ENCODE measurements around the gene RPL18.
"Not testable (repeated sequence)": the region's sequence is repeated elsewhere in the genome, so short reads cannot be mapped to it uniquely, and the experiment has no call there.

Gene RPL18

GRCh38 chr19:48644839-48645619, 26.1 kb upstream of the RPL18 start:
- peak; percentile 61 for DNase-seq (ENCODE audit: low read depth)

GRCh38 chr19:48644355-48644754, 25.4 kb upstream of the RPL18 start:
- DNase-seq (ENCODE audit: low read depth) = no peak

- no peak for DNase-seq (ENCODE audit: low read depth)
These were observed 23.9 kb upstream of the RPL18 start for GRCh38 chr19:48642862-48643261.

- no peak for DNase-seq (ENCODE audit: low read depth)
These were observed 22.9 kb upstream of the RPL18 start for GRCh38 chr19:48641850-48642249.

GRCh38 chr19:48639483-48640375, 20.8 kb upstream of the RPL18 start:
- no peak for DNase-seq (ENCODE audit: low read depth)

- no peak for DNase-seq (ENCODE audit: low read depth)
These were observed 19.9 kb upstream of the RPL18 start for GRCh38 chr19:48638831-48639381.

GRCh38 chr19:48637948-48638830, 19.2 kb upstream of the RPL18 start:
- peak; percentile 80 for DNase-seq (ENCODE audit: low read depth)

GRCh38 chr19:48637449-48637947, 18.5 kb upstream of the RPL18 start:
- DNase-seq (ENCODE audit: low read depth) = peak; percentile 99

- DNase-seq (ENCODE audit: low read depth) = no peak
These were observed 18.0 kb upstream of the RPL18 start, which contains the start of gene DBP for GRCh38 chr19:48636859-48637448. DBP (minus strand) TSS chr19:48637379; CDS start chr19:48636994, 385 bp downstream.

- no peak for DNase-seq (ENCODE audit: low read depth)
These were observed 17.2 kb upstream of the RPL18 start for GRCh38 chr19:48635966-48636858.

GRCh38 chr19:48635263-48635965, 16.4 kb upstream of the RPL18 start:
- DNase-seq (ENCODE audit: low read depth) = peak; percentile 68

- peak; percentile 90 for DNase-seq (ENCODE audit: low read depth)
These were observed 15.7 kb upstream of the RPL18 start for GRCh38 chr19:48634424-48635262.

- no peak for DNase-seq (ENCODE audit: low read depth)
These were observed 15.0 kb upstream of the RPL18 start for GRCh38 chr19:48634036-48634342.

- DNase-seq (ENCODE audit: low read depth) = no peak
These were observed 14.4 kb upstream of the RPL18 start for GRCh38 chr19:48633148-48634035.

GRCh38 chr19:48632692-48633147, 13.7 kb upstream of the RPL18 start:
- no peak for DNase-seq (ENCODE audit: low read depth)

- DNase-seq (ENCODE audit: low read depth) = not testable (repeated sequence)
These were observed 13.3 kb upstream of the RPL18 start for GRCh38 chr19:48632286-48632685.

GRCh38 chr19:48631225-48631624, 12.2 kb upstream of the RPL18 start:
- DNase-seq (ENCODE audit: low read depth) = no peak

Data from stimulated activated CD4-positive, alpha-beta T cell treated with anti-CD3 and anti-CD28 coated beads, Interleukin-2, amount 100 ng/mL, for 4 hours (primary cell).